ENCODE data around the gene MICAL3.
"Not testable (repeated sequence)": the region's sequence is repeated elsewhere in the genome, so short reads cannot be mapped to it uniquely, and the experiment has no call there.

Gene MICAL3

DNA sequence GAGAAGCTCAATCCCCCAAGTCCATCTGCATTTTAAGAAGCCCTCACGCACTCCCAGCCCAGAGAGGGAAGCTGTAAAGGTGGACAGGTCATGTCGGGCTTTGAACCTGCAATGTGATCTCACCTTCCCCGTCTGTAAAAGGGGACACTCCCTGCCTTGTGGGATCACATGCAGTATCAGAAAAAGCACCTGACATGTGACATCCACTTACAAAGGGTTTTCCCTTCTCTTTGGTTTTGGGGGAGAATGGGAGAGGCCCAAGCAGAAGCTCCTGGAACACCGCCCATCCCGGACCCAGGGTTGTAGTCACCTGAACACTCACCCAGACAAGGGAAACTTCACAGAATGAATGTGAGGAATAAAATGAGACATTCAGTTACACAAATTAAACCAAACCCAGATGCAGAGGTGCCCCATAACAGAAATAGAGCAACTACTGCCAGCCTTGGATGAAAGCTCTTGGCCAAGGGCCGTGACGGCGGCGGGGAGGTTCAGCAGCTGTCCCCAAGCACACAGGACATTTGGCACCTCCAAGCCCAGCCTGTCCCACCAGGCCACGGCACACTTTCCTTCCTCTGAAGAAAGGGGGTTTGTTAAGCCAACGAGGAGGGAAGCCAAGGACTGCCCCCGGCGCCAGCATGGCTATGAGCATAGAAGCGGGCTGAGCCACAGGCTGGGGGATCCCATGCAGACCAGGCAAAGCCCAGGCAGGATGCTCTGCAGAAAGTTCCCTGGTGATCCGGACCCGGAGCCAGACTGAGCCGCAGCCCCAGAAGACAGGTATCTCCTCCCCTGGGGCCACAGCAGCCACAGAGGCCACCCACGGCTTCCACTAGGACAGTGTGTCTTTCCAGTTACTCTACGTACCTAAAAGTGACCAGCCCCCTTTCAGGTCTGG, 253.9 kb downstream of the MICAL3 start:
- DNase-seq: no peak

DNA sequence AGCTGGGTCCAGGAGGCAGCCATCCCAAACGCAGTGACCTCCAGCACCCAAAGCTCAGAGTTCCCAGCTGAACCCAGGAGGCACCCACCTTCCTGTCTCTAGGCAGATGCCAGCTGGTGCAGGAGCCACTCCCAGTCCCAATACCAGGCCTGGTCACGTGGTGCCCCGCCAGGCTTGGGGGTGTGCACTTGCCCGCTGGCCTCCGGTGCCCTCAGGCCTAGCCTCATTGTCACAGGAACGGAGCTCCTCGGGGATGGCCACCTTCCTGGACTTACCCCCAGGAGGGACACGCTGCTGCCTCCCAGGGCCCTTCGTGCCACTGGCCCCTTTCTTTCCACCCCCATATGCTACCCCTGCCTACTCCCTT, 254.7 kb downstream of the MICAL3 start:
- DNase-seq: no peak

DNA sequence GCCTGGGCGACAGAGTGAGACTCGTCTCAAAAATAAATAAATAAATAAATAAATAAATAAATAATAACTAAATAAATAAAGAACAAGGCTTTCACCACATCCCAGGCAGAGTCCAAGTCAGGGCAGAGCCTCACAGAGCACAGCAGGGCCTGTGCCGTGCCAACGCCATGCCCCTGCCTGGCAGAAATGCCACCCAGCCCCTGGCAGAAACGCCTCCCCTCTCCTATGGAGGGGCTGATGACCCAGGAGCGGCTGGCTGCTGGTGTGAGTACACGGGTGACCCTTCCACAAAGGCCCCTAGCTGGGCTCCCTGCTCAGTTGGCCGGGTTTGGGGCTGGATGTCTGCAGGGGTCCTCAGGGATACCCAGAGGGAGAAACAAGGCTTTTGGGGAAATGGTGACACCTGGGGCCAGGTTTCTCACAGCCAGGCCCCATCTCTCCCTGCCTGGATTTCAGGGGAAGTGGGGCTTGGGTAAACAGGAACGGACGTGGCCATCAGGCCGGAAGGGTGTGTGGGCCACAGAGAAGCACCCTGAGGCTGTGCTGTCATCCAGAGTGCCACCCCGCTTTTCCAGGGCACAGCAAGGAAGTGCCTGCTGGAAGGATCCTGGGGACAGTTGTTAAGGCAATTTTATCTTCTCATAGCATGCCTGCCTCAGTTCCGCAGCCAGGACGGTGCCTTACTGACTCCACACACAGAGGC, 255.2 kb downstream of the MICAL3 start:
- no peak for DNase-seq

- DNase-seq: peak in 3 of 6 experiments; percentile 7 to 48 (median 18)
Measured at GRCh38 chr22:17767233-17768065, 256.9 kb downstream of the MICAL3 start.

DNA sequence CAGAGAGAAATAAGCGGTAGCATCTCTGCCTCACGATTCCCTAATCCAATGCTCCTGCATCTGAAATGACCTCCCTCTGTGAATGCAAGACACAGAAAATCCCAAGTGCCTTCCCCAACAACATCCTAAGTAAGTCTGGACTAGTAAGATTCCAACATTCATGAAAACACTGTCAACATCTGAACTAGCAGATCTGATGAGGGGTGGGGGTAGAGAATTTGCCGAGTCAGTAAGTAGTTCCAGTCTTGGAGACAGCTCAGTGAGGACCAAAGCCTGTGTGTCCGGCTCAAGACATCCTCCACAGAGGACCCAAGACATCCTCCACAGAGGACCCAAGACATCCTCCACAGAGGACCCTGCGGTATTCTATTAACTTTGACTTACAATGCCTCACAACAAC, 259.5 kb downstream of the MICAL3 start:
- not testable (repeated sequence) for DNase-seq

GRCh38 chr22:17764036-17764435, 260.3 kb downstream of the MICAL3 start:
- no peak for DNase-seq

- DNase-seq: not testable (repeated sequence)
Measured at GRCh38 chr22:17763442-17763841, 260.9 kb downstream of the MICAL3 start.

GRCh38 chr22:17761138-17761488, 263.2 kb downstream of the MICAL3 start:
- no peak for DNase-seq

GRCh38 chr22:17754233-17754925, 270.0 kb downstream of the MICAL3 start:
- DNase-seq: peak in 3 of 6 experiments; percentile 3 to 31 (median 13)

GRCh38 chr22:17753401-17753989, 270.9 kb downstream of the MICAL3 start:
- no peak for DNase-seq

GRCh38 chr22:17751596-17751995, 272.8 kb downstream of the MICAL3 start:
- DNase-seq: no peak

DNA sequence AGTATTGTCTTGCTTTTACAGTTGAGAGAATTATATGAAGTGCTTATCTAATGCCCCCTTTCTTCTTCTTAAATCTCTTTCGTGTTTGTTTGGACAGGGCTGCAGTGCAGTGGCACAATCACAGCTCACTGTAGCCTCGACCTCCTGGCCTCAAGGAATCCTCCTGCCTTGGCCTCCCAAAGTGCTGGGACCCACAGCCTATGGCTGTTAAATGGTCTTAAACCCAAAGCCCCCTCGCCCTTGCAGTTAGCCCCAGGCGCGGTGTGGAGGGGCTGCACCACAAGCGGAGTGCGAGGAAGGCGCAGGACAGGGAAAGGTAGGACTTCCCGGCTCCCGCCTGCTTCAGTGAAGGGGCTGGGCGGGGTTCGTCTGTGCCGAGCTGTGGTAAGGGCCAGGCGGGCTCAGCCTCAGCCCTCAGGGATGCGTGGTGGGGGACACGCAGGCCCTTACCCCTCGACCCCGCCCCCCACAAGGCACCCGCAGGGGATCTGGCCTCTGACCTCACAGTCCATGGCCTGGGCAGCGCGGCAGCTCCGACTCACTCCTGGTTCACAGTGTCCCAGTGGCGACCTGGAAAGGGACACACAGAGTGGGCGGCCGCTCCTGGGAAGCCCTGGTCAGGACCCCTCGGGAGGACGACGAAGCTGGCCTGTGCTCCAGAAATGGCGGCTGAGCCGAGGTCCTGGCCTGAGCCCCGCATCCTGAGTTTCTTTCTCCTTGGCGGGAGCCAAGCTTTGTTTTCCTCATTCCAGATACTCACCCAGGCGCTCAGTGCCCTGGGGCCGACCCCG, 274.6 kb downstream of the MICAL3 start:
- no peak for DNase-seq

DNA sequence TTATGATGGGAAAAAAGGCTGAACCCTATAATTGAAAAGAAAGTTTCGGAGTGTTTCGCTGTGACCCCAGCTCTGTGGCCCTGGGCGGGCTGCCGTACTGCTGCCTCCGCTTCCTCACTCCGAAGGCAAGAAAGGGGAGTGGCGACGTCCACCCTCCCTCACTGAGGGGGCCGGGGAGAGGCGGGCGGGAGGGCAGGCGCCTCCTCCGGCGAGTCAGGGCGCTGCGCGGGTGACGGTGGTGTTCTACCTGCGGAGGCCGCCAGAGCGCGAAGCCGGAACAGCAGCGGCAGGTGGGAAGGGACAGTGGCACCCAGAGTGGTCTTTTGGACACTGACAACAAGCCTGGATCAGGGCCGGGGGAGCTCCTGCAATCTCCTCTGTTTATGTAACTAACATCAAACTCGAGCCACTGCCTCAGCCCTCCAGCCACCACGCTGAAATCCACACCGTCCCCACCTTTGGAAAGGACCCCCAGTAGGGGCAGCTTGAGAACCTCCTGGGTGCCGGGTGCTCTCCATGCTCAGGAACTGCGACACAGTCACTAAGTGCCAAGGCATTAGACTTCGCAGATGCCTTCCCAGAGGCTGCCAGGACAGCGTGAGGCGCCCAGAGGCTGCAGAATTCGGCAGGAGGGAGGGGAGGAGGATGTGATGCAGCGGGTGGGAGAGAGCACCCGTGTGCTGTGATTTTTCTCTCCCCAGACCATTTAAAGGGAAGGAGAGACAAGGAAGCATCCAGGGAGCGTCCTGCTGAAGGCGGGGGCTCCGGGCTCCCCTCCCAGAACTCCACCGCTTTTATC, 275.6 kb downstream of the MICAL3 start:
- DNase-seq: no peak

DNA sequence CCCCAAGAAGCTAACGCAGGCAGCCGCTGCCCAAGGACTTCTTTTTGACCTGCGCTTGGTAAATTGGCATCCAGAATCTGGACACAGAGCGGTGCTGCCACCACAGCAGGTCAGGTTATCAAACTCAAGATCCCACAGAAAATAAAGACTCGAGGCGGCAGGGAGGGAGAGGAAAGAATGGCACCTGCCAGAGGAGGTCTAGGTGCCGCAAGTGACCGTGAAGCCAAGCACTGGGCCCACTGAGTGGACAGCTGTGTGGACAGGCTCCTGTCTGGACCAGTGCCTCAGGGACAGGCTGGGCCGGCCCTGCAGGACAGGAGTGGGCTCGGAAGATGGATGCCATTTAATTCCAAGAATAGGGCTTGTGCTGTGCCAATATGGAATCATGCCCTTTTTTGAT, 277.4 kb downstream of the MICAL3 start:
- no peak for DNase-seq

DNA sequence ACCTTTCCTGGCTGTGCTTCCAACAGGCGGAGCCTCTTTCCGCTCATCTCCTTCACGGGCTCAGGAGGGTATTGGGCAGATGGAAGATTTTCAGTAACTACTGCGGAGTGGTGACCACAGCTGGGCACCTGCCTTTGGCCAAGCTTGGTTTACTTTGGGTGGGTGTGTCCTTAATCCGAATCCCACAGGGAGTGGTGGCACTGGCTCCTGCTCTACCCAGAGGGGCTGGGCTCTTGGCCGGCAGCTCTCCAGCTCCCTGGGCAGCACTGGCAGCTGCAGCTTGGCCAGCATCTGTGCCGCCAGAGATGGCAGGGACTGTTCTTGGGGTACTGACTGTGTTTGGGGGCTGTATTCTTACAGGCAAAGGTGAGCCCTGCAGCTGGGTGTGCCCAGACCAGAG, 279.9 kb downstream of the MICAL3 start:
- no peak for DNase-seq

- DNase-seq: no peak
Measured at GRCh38 chr22:17743661-17744411, 280.5 kb downstream of the MICAL3 start.

DNA sequence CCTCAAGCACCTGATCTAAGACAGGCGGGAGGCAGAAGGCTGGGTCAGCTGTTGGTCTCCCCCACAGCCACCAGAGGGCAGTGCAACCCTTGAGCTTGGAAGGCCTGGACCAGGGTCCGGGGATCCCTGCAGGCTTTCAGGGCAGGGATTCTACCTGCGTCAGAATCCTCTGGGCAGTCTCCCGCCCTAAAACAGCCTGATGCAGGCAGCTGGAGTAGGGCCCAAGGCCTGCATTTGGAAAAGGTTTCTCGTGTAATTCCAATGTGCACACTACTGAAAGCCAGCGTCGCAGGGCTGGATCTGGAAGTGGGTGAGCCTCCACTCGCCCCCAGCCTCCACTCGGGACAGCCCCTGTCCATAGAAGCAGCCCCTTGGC, 281.8 kb downstream of the MICAL3 start:
- DNase-seq: peak; percentile 9 to 62 (median 50)

DNA sequence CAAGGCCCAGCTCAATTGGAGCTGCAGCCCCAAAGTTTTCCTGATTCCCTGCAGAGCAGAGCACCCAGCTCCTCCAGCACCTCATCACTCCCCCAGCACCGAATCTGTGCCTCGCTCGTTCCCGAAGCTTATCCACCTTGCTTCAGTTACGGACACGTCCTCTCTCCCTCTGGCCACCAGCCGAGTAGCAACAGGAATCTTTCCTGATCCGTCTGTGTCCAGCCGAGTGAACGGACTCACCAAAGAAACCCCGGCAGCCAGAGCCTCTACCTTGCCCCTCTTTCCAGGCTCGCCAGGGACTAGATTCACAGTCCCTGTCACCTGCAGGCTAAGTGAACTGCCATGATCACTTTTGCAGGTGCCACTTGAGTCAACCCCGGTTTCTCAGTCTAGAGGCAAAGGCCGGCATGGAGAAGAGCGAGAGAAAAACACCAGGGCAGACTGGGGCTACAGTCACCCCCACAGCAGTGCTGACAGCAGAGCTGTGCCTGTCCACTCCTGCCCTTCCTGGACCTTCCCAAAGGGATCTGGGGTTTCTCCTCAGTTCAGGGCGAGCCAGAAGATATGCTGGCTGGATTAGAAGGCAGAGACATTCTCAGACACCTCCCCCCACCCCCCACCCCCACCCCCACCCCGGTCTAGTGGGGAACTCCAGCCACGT, 282.4 kb downstream of the MICAL3 start:
- DNase-seq: no peak

All from stimulated activated naive CD4-positive, alpha-beta T cell (primary cell).